ENCODE results near the gene CELF1. TPM values are rescaled to one million over a fixed set of nuclear protein-coding genes. Genes with fewer than 3 reads are reported as not detected.

The CELF1 gene
- total and polyA plus RNA-seq, 2 of the 4 experiments (the other 2 are of a cell fraction) = 63.3 to 135 TPM

- H4K5ac ChIP-seq (ENCODE audit: low read depth, low read length) = no peak overlapping the region
- H3K4me1 ChIP-seq (ENCODE audit: control insufficient read depth, insufficient read depth, low read length) = peaks cover 17% of the 10 kb centered on the region
- H3K56ac ChIP-seq (ENCODE audit: extremely low read depth, insufficient read depth, low read length) = no peak overlapping the region
- peaks cover 97% of the 10 kb centered on the region for H4K20me1 ChIP-seq (ENCODE audit: insufficient read depth, low read length)
- H3K4me2 ChIP-seq (ENCODE audit: low read depth, low read length) = no peak overlapping the region
- no peak overlapping the region for H3K4me3 ChIP-seq (ENCODE audit: insufficient read depth, low read depth, low read length)
- no peak overlapping the region for H3K23ac ChIP-seq (ENCODE audit: low read depth, low read length)
- peaks cover 18% of the 10 kb centered on the region for H3K9me1 ChIP-seq (ENCODE audit: insufficient read depth, low read length)
- in situ Hi-C loops (cut with MboI; ENCODE audit: low sequenced_read_pairs) = no loop called here
- no peaks in the 10 kb centered on the region; the same call in 1 of the 2 replicates for H3K36me3 ChIP-seq (ENCODE audit: control insufficient read depth, insufficient read depth, low read length)
- H2BK5ac ChIP-seq (ENCODE audit: low read depth, low read length, poor library complexity, severe bottlenecking) = no peak overlapping the region
- H3K9me3 ChIP-seq (ENCODE audit: control insufficient read depth, insufficient read depth, low read length) = no peaks in the 10 kb centered on the region
- H2BK15ac ChIP-seq (ENCODE audit: low read depth, low read length) = no peak overlapping the region
- H2BK20ac ChIP-seq (ENCODE audit: low read depth, low read length) = no peak overlapping the region
- no peak overlapping the region for H3K18ac ChIP-seq (ENCODE audit: low read depth, low read length)
- H4K91ac ChIP-seq (ENCODE audit: insufficient read depth, low read depth, low read length) = no peak overlapping the region
- H2BK120ac ChIP-seq (ENCODE audit: low read depth, low read length) = no peak overlapping the region
- H3K79me1 ChIP-seq (ENCODE audit: low read depth in 1 of 2, low read length in 2 of 2) = peaks cover 6 to 80% of the 10 kb centered on the region in 2 experiments; a peak in 3 of 4 replicates
- H3K14ac ChIP-seq (replicated peaks; ENCODE audit: low read depth, low read length) = no peak overlapping the region
- no TSS peak for BruUV-seq (replicated peaks)
- whole genome bisulfite sequencing, 2 experiments (ENCODE audit: extremely low coverage in 2 of 2, insufficient read length in 1 of 2) = no CpG with 5 or more reads among the region's 4 CpGs
- no peak overlapping the region for H4K8ac ChIP-seq (ENCODE audit: low read depth in 2 of 2, low read length in 2 of 2)
- no peak overlapping the region for H2AK5ac ChIP-seq (ENCODE audit: low read depth, low read length)
- H2AK9ac ChIP-seq (replicated peaks; ENCODE audit: low read depth, low read length, poor library complexity) = no peak overlapping the region
- DNase-seq (no peak), ATAC-seq (ENCODE audit: low read depth) (no peak)
- H3K27ac ChIP-seq (ENCODE audit: insufficient read depth, low read length) = no peak overlapping the region
- no peak overlapping the region for H2AFZ ChIP-seq (replicated peaks; ENCODE audit: low read length, poor library complexity)
- ChIA-PET CTCF (interaction anchor here (0.6 kb wide), 1 partner anchor 15 kb away, joined by 3 read pairs; no protein-coding TSS in a partner anchor), POLR2A (ENCODE audit: unreplicated experiment) (interaction anchor here (0.6 kb wide), 1 partner anchor 13 kb away, joined by 7 read pairs; no protein-coding TSS in a partner anchor)
- dilution Hi-C loops (cut with HindIII; ENCODE audit: low sequenced_read_pairs, unreplicated experiment) = no loop called here
- no peaks in the 10 kb centered on the region for H3K27me3 ChIP-seq (ENCODE audit: control insufficient read depth, insufficient read depth, low read length)
- no peak overlapping the region for H3K9ac ChIP-seq (ENCODE audit: low read depth, low read length)
- H3K4ac ChIP-seq (ENCODE audit: low read depth, low read length) = no peak overlapping the region
- TF ChIP-seq RAD21 (IDR thresholded peaks at IDR 0.05; ENCODE audit: low read length) (no peak), BHLHE40 (IDR thresholded peaks at IDR 0.05; ENCODE audit: low read depth, low read length) (no peak), POLR2A (IDR thresholded peaks at IDR 0.05; ENCODE audit: low read depth, low read length) (no peak), USF2 (IDR thresholded peaks at IDR 0.05; ENCODE audit: low read depth, low read length) (no peak), RFX5 (IDR thresholded peaks at IDR 0.05; ENCODE audit: low read depth, low read length) (no peak), MAFK (IDR thresholded peaks at IDR 0.05; ENCODE audit: low read depth, low read length) (no peak), CTCF (conservative IDR thresholded peaks at IDR 0.05; ENCODE audit: low read depth, low read length) (no peak)
- intact Hi-C loops (cut with micrococcal nuclease) = loop anchor here (10.0 kb wide), 1 partner anchor 50 kb away; no protein-coding TSS in a partner anchor
Measured at GRCh38 chr11:47534704-47535251, 18.2 kb downstream of the CELF1 start.

Data from IMR-90 (cell line).